PC-3 (cell line): ENCODE results near the gene NTM. TPM values are rescaled to one million over a fixed set of nuclear protein-coding genes. Genes with fewer than 3 reads are reported as not detected.
"Not testable (repeated sequence)": the region's sequence is repeated elsewhere in the genome, so short reads cannot be mapped to it uniquely, and the experiment has no call there.

Experiments
- ATAC-seq: fragments of 200-7000 bp; cut with Tn5 transposase; 2 replicates; pipeline ENCODE4 v1.9.1; 2020; ENCODE audit warnings: mild to moderate bottlenecking, moderate library complexity
- BruUV-seq: library from RNA; stranded (reverse); fragments of 400-500 nt; replicated peaks from 2 replicates; lab custom pipeline; 2021; lab: Mats Ljungman, UMichigan
- CTCF ChIA-PET: fragments of 300-600 bp; sonication (Branson Sonifier 250); formaldehyde crosslinking; loops from one replicate; lab custom pipeline; 2022; ENCODE audit warnings: antibody characterized with exemption; lab: Charles Lee
- POLR2A ChIA-PET: fragments of 300-600 bp; sonication (Branson Sonifier 250); formaldehyde crosslinking; loops from one replicate; lab custom pipeline; 2022; ENCODE audit warnings: antibody characterized with exemption; ENCODE audit not compliant: unreplicated experiment; lab: Charles Lee
- DNase-seq: peaks from one replicate; pipeline ENCODE4 v3.0.0-alpha.2; 2015
- H2AFZ ChIP-seq: fragments of 300-600 bp; sonication (generic); 2 replicates; pipeline ENCODE4 v1.6.0; 2016; ENCODE audit warnings: antibody characterized with exemption, low read length
- H3F3A ChIP-seq: fragments of 300-600 bp; sonication (generic); one replicate; pipeline ENCODE4 v1.6.0; 2017; ENCODE audit warnings: antibody characterized with exemption, low read length, control low read depth, mild to moderate bottlenecking; ENCODE audit not compliant: unreplicated experiment
- H3K27ac ChIP-seq: fragments of 300-600 bp; sonication (generic); 2 replicates; pipeline ENCODE4 v1.5.1; 2016; ENCODE audit warnings: mild to moderate bottlenecking, low read length
- H3K27me3 ChIP-seq: fragments of 300-600 bp; sonication (generic); 2 replicates; pipeline ENCODE4 v1.6.1; 2016; ENCODE audit warnings: low read length, mixed read lengths
- H3K36me3 ChIP-seq: fragments of 300-600 bp; sonication (generic); 2 replicates; pipeline ENCODE4 v1.6.1; 2016; ENCODE audit warnings: low read depth, mixed run types, low read length, mixed read lengths
- H3K4me1 ChIP-seq: fragments of 300-600 bp; sonication (generic); 2 replicates; pipeline ENCODE4 v1.5.1; 2016; ENCODE audit warnings: low read length; ENCODE audit not compliant: insufficient read depth
- H3K4me2 ChIP-seq: fragments of 300-600 bp; sonication (generic); 2 replicates; pipeline ENCODE4 v1.6.0; 2016; ENCODE audit warnings: low read length
- H3K4me3 ChIP-seq: fragments of 300-600 bp; sonication (generic); 2 replicates; pipeline ENCODE4 v1.5.1; 2016; ENCODE audit warnings: mild to moderate bottlenecking, low read length, mixed read lengths
- H3K79me2 ChIP-seq: fragments of 300-600 bp; sonication (generic); 2 replicates; pipeline ENCODE4 v1.6.1; 2017; ENCODE audit warnings: low read length, mixed read lengths
- H3K9ac ChIP-seq: fragments of 300-600 bp; sonication (generic); 2 replicates; pipeline ENCODE4 v1.6.0; 2016; ENCODE audit warnings: mild to moderate bottlenecking, low read length
- H3K9me2 ChIP-seq: fragments of 300-600 bp; sonication (generic); replicated peaks from 2 replicates; pipeline ENCODE4 v1.6.1; 2016; ENCODE audit warnings: mixed run types, low read length, mixed read lengths
- H3K9me3 ChIP-seq: fragments of 300-600 bp; sonication (generic); 2 replicates; pipeline ENCODE4 v1.6.1; 2016; ENCODE audit warnings: low read length, mixed read lengths
- H4K20me1 ChIP-seq: fragments of 300-600 bp; sonication (generic); 2 replicates; pipeline ENCODE4 v1.6.1; 2016; ENCODE audit warnings: low read length, mixed read lengths
- CTCF ChIP-seq: fragments of 300-600 bp; sonication (generic); conservative IDR thresholded peaks from 2 replicates; pipeline ENCODE4 v1.5.1; 2017; ENCODE audit warnings: antibody characterized with exemption, low read depth, mild to moderate bottlenecking, low read length
- EZH2 ChIP-seq: fragments of 300-600 bp; sonication (generic); IDR thresholded peaks from one replicate; pipeline ENCODE4 v1.6.1; 2017; ENCODE audit warnings: antibody characterized with exemption, mild to moderate bottlenecking, low read length; ENCODE audit not compliant: unreplicated experiment
- EZH2phosphoT487 ChIP-seq: fragments of 300-600 bp; sonication (generic); IDR thresholded peaks from 2 replicates; pipeline ENCODE4 v1.6.1; 2018; ENCODE audit warnings: mild to moderate bottlenecking, antibody characterized with exemption, low read length, borderline replicate concordance
- intact Hi-C: fragments of 100-400 bp; cut with micrococcal nuclease; formaldehyde crosslinking; loops from 2 replicates; pipeline ENCODE4 v1.9.0; 2023
- total RNA-seq: library from RNA; depleted of rRNA; stranded (reverse); fragments of >200 nt; gene quantifications from 2 replicates; pipeline ENCODE4 v1.2.3, GENCODE V29; 2014

Gene NTM
- total RNA-seq, 1 experiment from 2014 or later: not detected

DNA sequence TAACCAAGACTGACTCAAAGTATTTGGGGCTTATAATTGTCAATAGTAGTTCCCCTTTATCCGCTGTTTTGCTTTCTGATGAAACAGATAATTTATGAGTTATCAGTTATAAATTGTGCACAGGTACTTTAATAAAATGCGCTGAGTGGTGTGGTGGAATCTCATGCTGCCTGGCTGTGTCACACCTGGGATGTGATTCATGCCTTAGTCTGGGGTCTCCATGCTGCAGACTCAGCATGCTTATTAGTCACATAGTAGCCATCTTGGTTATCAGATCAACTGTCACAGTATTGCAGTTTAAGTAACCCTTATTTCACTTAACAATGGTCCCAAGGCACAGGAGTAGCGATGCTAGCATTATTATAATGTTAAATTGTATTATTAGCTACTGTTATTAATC is 995.2 kb downstream of the NTM start:
- no peak for ATAC-seq
- ChIA-PET POLR2A (no interaction called here), CTCF (no interaction called here)
- Histone ChIP-seq H3F3A (no peaks in the 10 kb centered on the region), H3K27ac (no peak overlapping the region), H3K4me2 (no peak overlapping the region), H3K9me3 (0 out of 2 replicates have a peak, but pooled peaks cover 7% of the 10 kb centered on the region), H3K36me3 (no peaks in the 10 kb centered on the region), H3K4me3 (no peak overlapping the region), H3K9ac (no peak overlapping the region), H3K4me1 (no peaks in the 10 kb centered on the region), H3K9me2 (no peaks in the 10 kb centered on the region), H3K27me3 (no peaks in the 10 kb centered on the region), H2AFZ (no peak overlapping the region), H4K20me1 (no peaks in the 10 kb centered on the region), H3K79me2 (no peaks in the 10 kb centered on the region)
- no TSS peak for BruUV-seq
- DNase-seq: no peak
- TF ChIP-seq CTCF (no peak), EZH2 (no peak), EZH2phosphoT487 (no peak)
- intact Hi-C loops: no loop called here

DNA sequence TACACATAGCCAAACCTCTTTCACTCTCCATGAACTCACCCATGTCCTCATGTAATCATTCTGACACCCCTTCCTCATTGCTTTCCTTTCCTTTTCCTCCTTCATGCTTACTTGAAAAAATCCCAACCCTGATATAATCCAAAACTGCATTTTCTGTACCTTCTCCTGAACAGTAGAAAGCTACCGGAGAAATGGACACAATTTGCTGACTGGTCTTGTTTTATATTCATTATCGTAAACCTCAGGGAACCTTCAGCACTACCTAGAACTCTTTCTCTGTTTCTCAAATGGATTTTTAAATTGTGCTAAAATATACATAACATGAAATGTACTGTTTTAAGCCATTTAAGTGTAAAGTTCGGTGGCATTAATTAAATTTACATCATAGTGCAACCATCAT is 996.9 kb downstream of the NTM start:
- BruUV-seq: no TSS peak
- Histone ChIP-seq H3K27ac (no peak overlapping the region), H3K4me2 (no peak overlapping the region), H3K4me1 (no peaks in the 10 kb centered on the region), H3K27me3 (no peaks in the 10 kb centered on the region), H3K9ac (no peak overlapping the region), H3F3A (no peaks in the 10 kb centered on the region), H3K4me3 (no peak overlapping the region), H3K9me3 (0 out of 2 replicates have a peak, but pooled peaks cover 10% of the 10 kb centered on the region), H4K20me1 (no peaks in the 10 kb centered on the region), H3K36me3 (no peaks in the 10 kb centered on the region), H2AFZ (no peak overlapping the region), H3K9me2 (no peaks in the 10 kb centered on the region), H3K79me2 (no peaks in the 10 kb centered on the region)
- TF ChIP-seq EZH2phosphoT487: no peak
- TF ChIP-seq CTCF: no peak
- TF ChIP-seq EZH2: no peak
- no peak for ATAC-seq
- intact Hi-C loops: no loop called here
- DNase-seq: no peak
- ChIA-PET POLR2A (no interaction called here), CTCF (no interaction called here)

- H3K4me3 ChIP-seq, CTCF ChIA-PET, H3K79me2 ChIP-seq, H3K4me1 ChIP-seq, H3K36me3 ChIP-seq, H2AFZ ChIP-seq, H3K4me2 ChIP-seq, H3K27me3 ChIP-seq, H3F3A ChIP-seq, H3K27ac ChIP-seq, DNase-seq, BruUV-seq, intact Hi-C loops, ATAC-seq, H4K20me1 ChIP-seq, H3K9ac ChIP-seq, POLR2A ChIA-PET, H3K9me2 ChIP-seq: not testable (repeated sequence)
- peaks cover 17% of the 10 kb centered on the region; the same call in 1 of the 2 replicates for H3K9me3 ChIP-seq
These were observed 999.7 kb downstream of the NTM start for GRCh38 chr11:132370114-132370513.
